ENCODE results near the gene GJD4.

DNA sequence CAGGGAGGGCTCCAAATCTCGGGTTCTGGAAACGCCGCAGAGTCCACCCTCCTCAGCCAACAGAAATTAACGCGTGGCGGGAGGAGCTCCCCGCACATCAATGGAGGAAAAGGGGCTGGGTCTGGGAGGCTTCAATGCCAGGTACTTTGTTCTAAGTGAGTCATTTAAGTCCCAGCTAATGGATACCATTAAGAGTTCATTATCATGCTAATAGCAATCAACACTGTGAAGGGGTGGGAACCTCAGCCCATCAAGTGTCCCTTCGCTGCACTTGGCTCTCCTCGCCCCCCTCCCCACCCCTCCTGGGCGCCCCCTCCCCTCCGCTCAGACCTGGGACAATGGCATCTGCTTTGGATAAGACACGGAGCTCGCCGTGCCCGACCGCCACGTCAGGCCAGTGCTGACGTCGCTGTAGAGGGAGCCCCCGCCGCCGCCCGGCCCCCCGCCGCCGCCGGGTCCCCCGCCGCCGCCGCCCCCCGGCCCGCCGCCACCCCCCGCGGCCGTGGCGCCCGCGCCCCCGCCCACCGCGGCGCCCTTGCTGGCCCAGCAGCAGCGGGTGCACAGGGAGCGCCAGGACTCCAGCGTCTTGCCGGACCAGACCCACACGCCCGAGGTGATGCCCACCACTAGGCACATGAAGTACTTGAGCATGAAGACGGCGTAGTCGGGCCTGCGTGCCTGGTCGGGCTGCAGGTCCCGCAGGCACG, 34.0 kb downstream of the GJD4 start:
- TF ChIP-seq, protein P1, sequence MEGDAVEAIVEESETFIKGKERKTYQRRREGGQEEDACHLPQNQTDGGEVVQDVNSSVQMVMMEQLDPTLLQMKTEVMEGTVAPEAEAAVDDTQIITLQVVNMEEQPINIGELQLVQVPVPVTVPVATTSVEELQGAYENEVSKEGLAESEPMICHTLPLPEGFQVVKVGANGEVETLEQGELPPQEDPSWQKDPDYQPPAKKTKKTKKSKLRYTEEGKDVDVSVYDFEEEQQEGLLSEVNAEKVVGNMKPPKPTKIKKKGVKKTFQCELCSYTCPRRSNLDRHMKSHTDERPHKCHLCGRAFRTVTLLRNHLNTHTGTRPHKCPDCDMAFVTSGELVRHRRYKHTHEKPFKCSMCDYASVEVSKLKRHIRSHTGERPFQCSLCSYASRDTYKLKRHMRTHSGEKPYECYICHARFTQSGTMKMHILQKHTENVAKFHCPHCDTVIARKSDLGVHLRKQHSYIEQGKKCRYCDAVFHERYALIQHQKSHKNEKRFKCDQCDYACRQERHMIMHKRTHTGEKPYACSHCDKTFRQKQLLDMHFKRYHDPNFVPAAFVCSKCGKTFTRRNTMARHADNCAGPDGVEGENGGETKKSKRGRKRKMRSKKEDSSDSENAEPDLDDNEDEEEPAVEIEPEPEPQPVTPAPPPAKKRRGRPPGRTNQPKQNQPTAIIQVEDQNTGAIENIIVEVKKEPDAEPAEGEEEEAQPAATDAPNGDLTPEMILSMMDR (conservative IDR thresholded peaks at IDR 0.05; ENCODE audit: low read depth, low read length): no peak
- TF ChIP-seq EZH2phosphoT487 (IDR thresholded peaks at IDR 0.05; ENCODE audit: borderline replicate concordance, low read length): no peak
